HL-60/S4 treated with phorbol 12-myristate 13-acetate at 8.2 ng/mL for 4 days and 3 days (cell line): Measurements from ENCODE around the gene LPCAT3.

ENCODE experiments used
- in situ Hi-C: fragments of 300-500 bp; cut with MboI; formaldehyde crosslinking; loops from 2 replicates; pipeline ENCODE4 v1.15.0; 2022; ENCODE audit warnings: low sequenced_read_pairs

LPCAT3 gene

GRCh38 chr12:6954316-6955107 lies 63.8 kb downstream of the LPCAT3 start:
- in situ Hi-C loops: no loop called here

GRCh38 chr12:6953442-6954315 lies 64.6 kb downstream of the LPCAT3 start:
- in situ Hi-C loops: no loop called here

GRCh38 chr12:6952863-6953441 lies 65.3 kb downstream of the LPCAT3 start:
- in situ Hi-C loops: no loop called here

- in situ Hi-C loops: no loop called here
Measured at GRCh38 chr12:6952121-6952862, 66.0 kb downstream of the LPCAT3 start.

- in situ Hi-C loops: no loop called here
Measured at GRCh38 chr12:6951551-6952120, 66.6 kb downstream of the LPCAT3 start.

GRCh38 chr12:6950811-6951540 lies 67.3 kb downstream of the LPCAT3 start, which contains the start of gene PTPN6:
TSS of gene PTPN6 (plus strand) at chr12:6951356. CDS start at chr12:6951513, 157 bp downstream.
- in situ Hi-C loops: no loop called here

GRCh38 chr12:6950401-6950801 lies 67.9 kb downstream of the LPCAT3 start:
- in situ Hi-C loops: no loop called here

GRCh38 chr12:6948873-6949594 lies 69.2 kb downstream of the LPCAT3 start:
- in situ Hi-C loops: no loop called here

- in situ Hi-C loops: no loop called here
Measured at GRCh38 chr12:6947615-6948014, 70.7 kb downstream of the LPCAT3 start.

GRCh38 chr12:6946920-6947374 lies 71.3 kb downstream of the LPCAT3 start:
- in situ Hi-C loops: no loop called here

- in situ Hi-C loops: no loop called here
Measured at GRCh38 chr12:6946033-6946919, 72.0 kb downstream of the LPCAT3 start.

GRCh38 chr12:6945613-6946012 lies 72.7 kb downstream of the LPCAT3 start:
- in situ Hi-C loops: no loop called here

GRCh38 chr12:6944381-6945186 lies 73.7 kb downstream of the LPCAT3 start:
- in situ Hi-C loops: no loop called here

- in situ Hi-C loops: no loop called here
Measured at GRCh38 chr12:6943722-6944380, 74.4 kb downstream of the LPCAT3 start, which contains the start of the genes C12orf57 and RNU7-1. TSS of gene C12orf57 (plus strand) at chr12:6944022. CDS start at chr12:6944122, 100 bp downstream. TSS of gene RNU7-1 (plus strand) at chr12:6943816.

- in situ Hi-C loops: no loop called here
Measured at GRCh38 chr12:6943389-6943721, 74.9 kb downstream of the LPCAT3 start.

GRCh38 chr12:6942331-6942665 lies 76.0 kb downstream of the LPCAT3 start:
- in situ Hi-C loops: no loop called here

- in situ Hi-C loops: no loop called here
Measured at GRCh38 chr12:6941782-6942181, 76.5 kb downstream of the LPCAT3 start.
